Spleen (tissue), 11 donors: ENCODE data around the gene GNG11. TPM values are rescaled to one million over a fixed set of nuclear protein-coding genes. Genes with fewer than 3 reads are reported as not detected.
A peak's percentile ranks its signal among the peaks of the same experiment; 100 is the strongest.

Experiments
- DNase-seq: peaks from one replicate; pipeline ENCODE4 v3.0.0-alpha.2; 2020
- H3K27ac ChIP-seq, 8 donors: fragments of 200-600 bp; sonication (generic) in 7 of 8; 1 replicate in 4 of 8; 2 replicates in 4 of 8; pipeline versions ENCODE4 v1.5.0 to v1.8.0; 2016 to 2021; ENCODE audit warnings: inconsistent platforms in 4 of 8, mild to moderate bottlenecking in 4 of 8, moderate library complexity in 1 of 8
- H3K27me3 ChIP-seq, 7 donors: fragments of 200-600 bp; sonication (generic) in 6 of 7; replicated peaks in 1 of 7; 1 replicate in 4 of 7; 2 replicates in 3 of 7; pipeline versions ENCODE4 v1.5.0 to v1.8.0; 2016 to 2021; ENCODE audit warnings: inconsistent platforms in 3 of 7, mild to moderate bottlenecking in 1 of 7
- H3K36me3 ChIP-seq, 6 donors: fragments of 200-600 bp; sonication (generic) in 5 of 6; 1 replicate in 4 of 6; 2 replicates in 2 of 6; pipeline versions ENCODE4 v1.5.0 to v1.8.0; 2016 to 2021; ENCODE audit warnings: inconsistent platforms in 2 of 6
- H3K4me1 ChIP-seq, 6 donors: fragments of 200-600 bp; sonication (generic) in 5 of 6; 1 replicate in 3 of 6; 2 replicates in 3 of 6; pipeline versions ENCODE4 v1.5.0 to v1.8.0; 2016 to 2021; ENCODE audit warnings: inconsistent platforms in 3 of 6
- H3K4me3 ChIP-seq, 8 donors: fragments of 200-600 bp; sonication (generic) in 7 of 8; 1 replicate in 4 of 8; 2 replicates in 4 of 8; pipeline versions ENCODE4 v1.5.0 to v1.8.0; 2016 to 2021; ENCODE audit warnings: inconsistent platforms in 4 of 8, mild to moderate bottlenecking in 4 of 8, moderate library complexity in 2 of 8
- H3K9me3 ChIP-seq, 8 donors: fragments of 200-600 bp; sonication (generic) in 7 of 8; 1 replicate in 4 of 8; 2 replicates in 4 of 8; pipeline versions ENCODE4 v1.5.0 to v1.8.0; 2016 to 2021; ENCODE audit warnings: inconsistent platforms in 4 of 8
- POLR2A ChIP-seq, 3 donors: fragments of 450-650 bp; IDR thresholded peaks; one replicate each; pipeline ENCODE4 v1.5.1; 2017; ENCODE audit warnings: antibody characterized with exemption in 3 of 3, mild to moderate bottlenecking in 1 of 3
- POLR2AphosphoS5 ChIP-seq, 3 donors: sonication (generic); formaldehyde crosslinking; IDR thresholded peaks; one replicate each; pipeline ENCODE4 v1.5.1; 2017; ENCODE audit warnings: antibody characterized with exemption in 3 of 3
- WGBS, 5 donors: extraction: QIAGEN DNeasy Blood & Tissue Kit in 3 of 5; methylation state at CpG; one replicate each; pipeline versions ENCODE4 v1.1.5 to v1.1.7; 2013 to 2018; 5-methylcytosine and 5-hydroxymethylcytosine counted together
- intact Hi-C: fragments of 100-400 bp; cut with DNase I; formaldehyde crosslinking; loops from one replicate; pipeline ENCODE4 v1.15.0; 2023; ENCODE audit warnings: low total_unique reads
- polyA plus RNA-seq, 3 donors: library from polyadenylated mRNA; stranded (reverse); fragments of 200-250 nt; gene quantifications; one replicate each; pipeline ENCODE4 v1.2.1, GENCODE V29; 2013
- total RNA-seq, 7 donors: library from RNA; depleted of rRNA in 3 of 7; stranded (reverse); fragments of >200 nt in 3 of 7; fragmentation: NEBNext Ultra II Directional in 4 of 7; extraction: Animal tissue kit (Norgen Biotek cat#: 25700) in 4 of 7; gene quantifications; one replicate each; pipeline versions ENCODE4 v1.1.0 to v1.2.1, GENCODE V29; 2016 to 2021
- TF ChIP-seq, protein P1 (sequence below), 11 experiments: fragments of 200-600 bp in 7 of 11; fragments of 450-650 bp in 4 of 11; sonication (generic) in 4 of 11; IDR thresholded peaks in 8 of 11; conservative IDR thresholded peaks in 3 of 11; 1 replicate in 7 of 11; 2 replicates in 4 of 11; pipeline versions ENCODE4 v1.4.0 to v1.8.0; 2016 to 2021; ENCODE audit warnings: antibody characterized with exemption in 11 of 11, inconsistent platforms in 4 of 11, mild to moderate bottlenecking in 1 of 11
- donor health status: healthy with polysubstance abuse.
- donor health status: DM: no; HTN: no; CAD: no; lungs with moderate emphysema.
- donor health status: DM: no; HTN: no; CAD: no.
- donor health status: Bipolar disorder and iron deficiency.
- donor health status: healthy.
- donor health status: DM: no; HTN: no; CAD: no.
- donor health status: DM: yes; HTN: yes; CAD: no.

Gene GNG11
- total and polyA plus RNA-seq, 10 donors, result 15.5 to 97.3 (median 37.0) TPM

- Histone ChIP-seq H3K27ac (peak overlapping the region; percentile 55 to 90 (median 87)), H3K27me3 (peaks cover 0 to 21% (median 0%) of the 10 kb centered on the region in 7 donors), H3K4me1 (peaks cover 0 to 27% (median 2%) of the 10 kb centered on the region in 6 donors), H3K9me3 (no peaks in the 10 kb centered on the region), H3K36me3 (no peaks in the 10 kb centered on the region), H3K4me3 (peak overlapping the region in 4 of 8 donors; percentile 45 to 71 (median 54))
- TF ChIP-seq POLR2AphosphoS5 (IDR thresholded peaks at IDR 0.05) (no peak), POLR2A (IDR thresholded peaks at IDR 0.05) (no peak)
- TF ChIP-seq, protein P1, sequence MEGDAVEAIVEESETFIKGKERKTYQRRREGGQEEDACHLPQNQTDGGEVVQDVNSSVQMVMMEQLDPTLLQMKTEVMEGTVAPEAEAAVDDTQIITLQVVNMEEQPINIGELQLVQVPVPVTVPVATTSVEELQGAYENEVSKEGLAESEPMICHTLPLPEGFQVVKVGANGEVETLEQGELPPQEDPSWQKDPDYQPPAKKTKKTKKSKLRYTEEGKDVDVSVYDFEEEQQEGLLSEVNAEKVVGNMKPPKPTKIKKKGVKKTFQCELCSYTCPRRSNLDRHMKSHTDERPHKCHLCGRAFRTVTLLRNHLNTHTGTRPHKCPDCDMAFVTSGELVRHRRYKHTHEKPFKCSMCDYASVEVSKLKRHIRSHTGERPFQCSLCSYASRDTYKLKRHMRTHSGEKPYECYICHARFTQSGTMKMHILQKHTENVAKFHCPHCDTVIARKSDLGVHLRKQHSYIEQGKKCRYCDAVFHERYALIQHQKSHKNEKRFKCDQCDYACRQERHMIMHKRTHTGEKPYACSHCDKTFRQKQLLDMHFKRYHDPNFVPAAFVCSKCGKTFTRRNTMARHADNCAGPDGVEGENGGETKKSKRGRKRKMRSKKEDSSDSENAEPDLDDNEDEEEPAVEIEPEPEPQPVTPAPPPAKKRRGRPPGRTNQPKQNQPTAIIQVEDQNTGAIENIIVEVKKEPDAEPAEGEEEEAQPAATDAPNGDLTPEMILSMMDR (IDR thresholded peaks at IDR 0.05 in 8 of 11, conservative IDR thresholded peaks at IDR 0.05 in 3 of 11), result no peak
- WGBS, 5 donors, result 60 to 77% (median 75%) methylated on average over 6 of the region's 6 CpGs
- DNase-seq, result no peak
- intact Hi-C loops, result loop anchor here (10.0 kb wide), 1 partner anchor 84 kb away; the partner anchor contains the start of gene BET1
These were observed 896 bp upstream of the GNG11 start for GRCh38 chr7:93920496-93921182.

DNA sequence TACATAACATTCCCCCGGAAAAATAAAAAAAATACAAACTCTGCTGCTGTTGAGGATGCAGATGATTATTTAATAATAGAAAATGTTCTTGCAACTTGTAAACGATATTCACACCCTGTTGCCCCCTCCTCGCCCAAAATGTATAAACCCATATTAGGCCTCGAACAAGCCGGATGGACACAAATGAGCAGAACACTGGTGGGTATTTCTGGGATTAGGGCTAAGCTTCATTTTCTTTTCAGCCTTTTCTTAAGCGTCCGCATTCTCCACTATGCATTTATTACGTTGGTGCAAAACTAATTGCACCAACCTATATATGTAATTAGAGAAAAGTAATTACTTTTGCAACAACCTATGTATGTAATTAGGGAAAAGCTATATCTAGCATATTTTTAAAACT lies 349 bp upstream of the GNG11 start:
- peak overlapping the region; percentile 30 to 71 (median 46) for H3K4me3 ChIP-seq
- intact Hi-C loops, result loop anchor here (10.0 kb wide), 1 partner anchor 84 kb away; the partner anchor contains the start of gene BET1
- WGBS, 5 donors, result 44 to 50% (median 50%) methylated on average over 8 of the region's 8 CpGs
- peak overlapping the region; percentile 55 to 90 (median 87) for H3K27ac ChIP-seq
- DNase-seq, result no peak
- H3K27me3 ChIP-seq, result peaks cover 0 to 21% (median 0%) of the 10 kb centered on the region in 7 donors
- TF ChIP-seq POLR2AphosphoS5 (IDR thresholded peaks at IDR 0.05) (no peak), POLR2A (IDR thresholded peaks at IDR 0.05) (no peak)
- TF ChIP-seq, protein P1 (IDR thresholded peaks at IDR 0.05 in 8 of 11, conservative IDR thresholded peaks at IDR 0.05 in 3 of 11), result no peak
- no peaks in the 10 kb centered on the region for H3K9me3 ChIP-seq
- H3K36me3 ChIP-seq, result peaks cover 0 to 3% (median 0%) of the 10 kb centered on the region in 6 donors
- peaks cover 0 to 28% (median 2%) of the 10 kb centered on the region in 6 donors for H3K4me1 ChIP-seq

DNA sequence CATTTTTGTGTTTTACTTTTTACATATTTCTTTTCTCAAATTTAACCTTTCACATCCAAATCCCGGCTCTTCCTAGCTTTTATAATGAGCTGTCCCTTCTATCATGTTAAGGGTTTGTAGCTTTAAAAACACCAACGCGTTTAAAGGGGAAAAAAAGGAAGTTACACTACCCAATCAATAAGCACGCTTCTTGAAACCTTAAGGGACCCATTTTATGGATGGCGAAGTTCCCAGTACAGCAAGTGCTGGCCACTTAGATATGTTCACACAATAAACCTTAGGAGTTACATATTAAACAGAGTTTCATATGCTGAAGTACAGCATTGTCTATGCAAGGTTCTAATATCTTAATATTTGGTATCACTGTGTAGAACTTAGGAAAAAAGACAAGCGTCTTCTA lies 1.8 kb downstream of the GNG11 start:
- H3K27ac ChIP-seq, result peak overlapping the region in 7 of 8 donors; percentile 80 to 90 (median 88)

DNA sequence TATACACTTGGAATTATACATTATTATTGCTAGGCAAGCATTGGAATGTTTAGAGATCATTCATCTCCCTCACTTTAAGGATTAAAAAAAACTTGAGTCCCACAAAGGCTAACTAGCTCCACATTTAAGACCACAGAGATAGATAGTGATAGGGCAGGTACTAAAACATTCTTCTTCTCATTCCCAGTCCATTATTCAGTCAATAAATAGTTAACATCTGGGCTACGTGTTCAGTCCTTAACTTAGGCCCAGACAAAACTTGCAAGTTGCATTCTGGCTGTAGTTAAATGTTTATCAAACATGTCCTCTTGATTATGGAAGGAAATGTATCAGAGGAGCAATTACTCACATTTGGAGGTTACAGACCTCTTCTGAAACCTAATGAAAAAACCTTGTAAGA lies 2.4 kb downstream of the GNG11 start:
- no peak for TF ChIP-seq POLR2AphosphoS5 (IDR thresholded peaks at IDR 0.05)
- TF ChIP-seq, protein P1 (IDR thresholded peaks at IDR 0.05 in 8 of 11, conservative IDR thresholded peaks at IDR 0.05 in 3 of 11), result no peak
- TF ChIP-seq POLR2A (IDR thresholded peaks at IDR 0.05), result no peak
- Histone ChIP-seq H3K27me3 (peaks cover 0 to 20% (median 0%) of the 10 kb centered on the region in 7 donors), H3K36me3 (peaks cover 0 to 16% (median 0%) of the 10 kb centered on the region in 6 donors), H3K9me3 (no peaks in the 10 kb centered on the region), H3K4me3 (peak overlapping the region; percentile 4 to 71 (median 46)), H3K4me1 (peaks cover 0 to 28% (median 2%) of the 10 kb centered on the region in 6 donors), H3K27ac (peak overlapping the region in 6 of 8 donors; percentile 13 to 90 (median 87))
- intact Hi-C loops, result loop anchor here (10.0 kb wide), 1 partner anchor 81 kb away; the partner anchor contains the start of gene BET1
- 38 to 70% (median 50%) methylated on average over 1 of the region's 1 CpG for WGBS, 5 donors
- DNase-seq, result no peak

More for the DNA sequence above, 1.8 kb downstream of the GNG11 start:
- DNase-seq, result no peak
- Histone ChIP-seq H3K36me3 (peaks cover 0 to 16% (median 0%) of the 10 kb centered on the region in 6 donors), H3K9me3 (no peaks in the 10 kb centered on the region), H3K4me1 (peaks cover 0 to 28% (median 2%) of the 10 kb centered on the region in 6 donors), H3K4me3 (peak overlapping the region; percentile 30 to 71 (median 46)), H3K27me3 (peaks cover 0 to 20% (median 0%) of the 10 kb centered on the region in 7 donors)
- no peak for TF ChIP-seq POLR2AphosphoS5 (IDR thresholded peaks at IDR 0.05)
- TF ChIP-seq POLR2A (IDR thresholded peaks at IDR 0.05), result no peak
- intact Hi-C loops, result loop anchor here (10.0 kb wide), 1 partner anchor 82 kb away; the partner anchor contains the start of gene BET1
- WGBS, 5 donors, result 27 to 42% (median 33%) methylated on average over 6 of the region's 6 CpGs
